ENCODE measurements around the gene YARS1.

The YARS1 gene

DNA sequence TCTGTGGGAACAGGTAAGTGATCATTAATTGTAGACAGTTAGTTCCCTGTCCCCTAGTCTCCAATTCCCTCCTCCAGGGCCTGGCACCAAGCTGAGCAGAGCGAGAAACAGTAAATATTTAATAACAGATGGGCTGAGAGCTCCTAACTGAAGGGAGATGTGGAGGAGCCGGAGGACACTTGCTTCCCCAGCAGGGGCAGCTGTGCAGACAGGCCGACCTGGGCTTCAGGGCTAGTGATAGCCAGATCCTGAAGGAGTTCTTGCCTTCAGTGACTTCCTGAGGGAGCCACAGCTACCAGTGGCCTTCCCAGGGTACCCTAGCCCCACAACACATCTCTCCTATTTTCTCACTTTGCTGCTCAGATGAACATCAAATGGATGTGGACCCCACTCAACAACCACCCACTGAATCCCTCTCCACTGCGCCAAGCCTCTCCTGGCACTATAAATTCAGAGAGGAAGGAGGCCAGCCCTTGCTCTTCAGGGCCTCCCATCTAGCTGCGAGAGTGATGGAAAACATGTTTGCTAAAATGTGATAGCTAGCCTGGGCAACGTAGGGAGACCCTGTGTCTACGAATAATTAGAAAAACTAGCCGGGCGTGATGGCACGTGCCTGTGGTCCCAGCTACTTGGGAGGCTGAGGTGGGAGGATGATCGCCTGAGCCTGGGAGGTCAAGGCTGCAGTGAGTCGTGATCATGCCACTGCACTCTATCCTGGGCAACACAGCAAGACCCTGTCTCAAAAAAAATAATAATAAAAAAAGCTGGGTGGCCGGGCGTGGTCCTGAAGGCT, 87.7 kb downstream of the YARS1 start:
- no peaks in the 10 kb centered on the region for H3K36me3 ChIP-seq
- peaks cover 13% of the 10 kb centered on the region for H3K27me3 ChIP-seq
- H3K4me1 ChIP-seq (ENCODE audit: control insufficient read depth in 1 of 2, insufficient read depth in 1 of 2, low read depth in 1 of 2, low read length in 1 of 2): no peaks in the 10 kb centered on the region
- H3K9me3 ChIP-seq: no peaks in the 10 kb centered on the region
- no peak overlapping the region for H3K4me3 ChIP-seq (ENCODE audit: low read depth in 1 of 2, low read length in 1 of 2)
- TF ChIP-seq, protein P1, sequence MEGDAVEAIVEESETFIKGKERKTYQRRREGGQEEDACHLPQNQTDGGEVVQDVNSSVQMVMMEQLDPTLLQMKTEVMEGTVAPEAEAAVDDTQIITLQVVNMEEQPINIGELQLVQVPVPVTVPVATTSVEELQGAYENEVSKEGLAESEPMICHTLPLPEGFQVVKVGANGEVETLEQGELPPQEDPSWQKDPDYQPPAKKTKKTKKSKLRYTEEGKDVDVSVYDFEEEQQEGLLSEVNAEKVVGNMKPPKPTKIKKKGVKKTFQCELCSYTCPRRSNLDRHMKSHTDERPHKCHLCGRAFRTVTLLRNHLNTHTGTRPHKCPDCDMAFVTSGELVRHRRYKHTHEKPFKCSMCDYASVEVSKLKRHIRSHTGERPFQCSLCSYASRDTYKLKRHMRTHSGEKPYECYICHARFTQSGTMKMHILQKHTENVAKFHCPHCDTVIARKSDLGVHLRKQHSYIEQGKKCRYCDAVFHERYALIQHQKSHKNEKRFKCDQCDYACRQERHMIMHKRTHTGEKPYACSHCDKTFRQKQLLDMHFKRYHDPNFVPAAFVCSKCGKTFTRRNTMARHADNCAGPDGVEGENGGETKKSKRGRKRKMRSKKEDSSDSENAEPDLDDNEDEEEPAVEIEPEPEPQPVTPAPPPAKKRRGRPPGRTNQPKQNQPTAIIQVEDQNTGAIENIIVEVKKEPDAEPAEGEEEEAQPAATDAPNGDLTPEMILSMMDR (IDR thresholded peaks at IDR 0.05): no peak
- no peak overlapping the region for H3K27ac ChIP-seq

DNA sequence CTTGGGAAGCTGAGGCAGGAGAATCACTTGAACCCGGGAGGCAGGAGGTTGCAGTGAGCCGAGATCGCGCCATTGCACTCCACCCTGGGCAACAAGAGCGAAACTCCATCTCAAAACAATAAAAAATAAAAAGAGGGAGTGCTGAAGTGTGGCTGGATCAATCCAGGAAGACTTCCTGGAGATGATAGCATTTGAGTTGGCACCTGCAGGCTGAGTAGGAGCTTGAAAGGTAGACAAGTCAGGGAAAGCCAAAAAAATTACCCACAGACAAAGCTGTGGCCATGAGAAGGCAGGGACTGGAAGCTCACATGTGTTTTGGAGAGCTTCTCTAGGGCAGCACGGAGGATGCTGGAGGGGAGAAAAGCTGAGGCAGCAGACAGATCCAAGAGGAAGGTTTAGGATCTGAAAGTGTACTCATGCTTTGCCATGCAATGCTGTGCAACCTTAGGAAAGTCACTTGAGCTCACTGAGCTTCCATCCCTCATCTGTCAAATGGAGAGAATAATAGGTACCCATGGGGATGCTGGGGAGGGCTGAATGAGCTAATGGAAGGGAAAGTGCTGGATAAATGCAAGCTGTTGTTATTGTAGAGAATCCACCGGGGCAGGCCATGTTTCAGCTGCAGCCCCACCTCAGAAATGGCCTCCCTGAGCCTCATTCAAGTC, 88.6 kb downstream of the YARS1 start:
- Histone ChIP-seq H3K27me3 (peaks cover 14% of the 10 kb centered on the region), H3K36me3 (no peaks in the 10 kb centered on the region)

DNA sequence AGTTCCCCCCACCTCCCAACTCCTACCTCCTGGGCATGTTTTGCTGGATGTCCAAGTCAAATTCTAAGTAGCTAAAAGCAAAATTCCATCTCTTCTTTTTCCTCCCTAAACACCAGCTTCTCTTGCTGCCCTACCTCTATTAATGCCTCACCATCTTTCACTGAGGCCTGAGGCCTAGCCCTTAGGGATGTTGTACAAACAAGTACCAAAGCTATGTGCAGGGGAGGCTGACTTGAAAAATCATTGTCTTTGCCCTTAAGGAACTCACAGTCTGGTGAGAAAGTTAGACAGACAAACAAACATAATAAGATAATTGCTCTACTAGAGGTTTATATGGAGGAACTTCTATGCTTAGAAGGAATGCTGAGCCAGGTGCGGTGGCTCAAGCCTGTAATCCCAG, 89.3 kb downstream of the YARS1 start:
- no peak overlapping the region for H3K4me3 ChIP-seq (ENCODE audit: low read depth in 1 of 2, low read length in 1 of 2)
- TF ChIP-seq, protein P1 (IDR thresholded peaks at IDR 0.05): no peak
- H3K9me3 ChIP-seq: no peaks in the 10 kb centered on the region
- H3K27ac ChIP-seq: no peak overlapping the region
- peaks cover 14% of the 10 kb centered on the region for H3K27me3 ChIP-seq
- H3K36me3 ChIP-seq: no peaks in the 10 kb centered on the region
- no peaks in the 10 kb centered on the region for H3K4me1 ChIP-seq (ENCODE audit: control insufficient read depth in 1 of 2, insufficient read depth in 1 of 2, low read depth in 1 of 2, low read length in 1 of 2)

More for the DNA sequence above, 88.6 kb downstream of the YARS1 start:
- no peaks in the 10 kb centered on the region for H3K9me3 ChIP-seq
- H3K4me3 ChIP-seq (ENCODE audit: low read depth in 1 of 2, low read length in 1 of 2): no peak overlapping the region
- H3K4me1 ChIP-seq (ENCODE audit: control insufficient read depth in 1 of 2, insufficient read depth in 1 of 2, low read depth in 1 of 2, low read length in 1 of 2): no peaks in the 10 kb centered on the region
- TF ChIP-seq, protein P1 (IDR thresholded peaks at IDR 0.05): no peak
- no peak overlapping the region for H3K27ac ChIP-seq

DNA sequence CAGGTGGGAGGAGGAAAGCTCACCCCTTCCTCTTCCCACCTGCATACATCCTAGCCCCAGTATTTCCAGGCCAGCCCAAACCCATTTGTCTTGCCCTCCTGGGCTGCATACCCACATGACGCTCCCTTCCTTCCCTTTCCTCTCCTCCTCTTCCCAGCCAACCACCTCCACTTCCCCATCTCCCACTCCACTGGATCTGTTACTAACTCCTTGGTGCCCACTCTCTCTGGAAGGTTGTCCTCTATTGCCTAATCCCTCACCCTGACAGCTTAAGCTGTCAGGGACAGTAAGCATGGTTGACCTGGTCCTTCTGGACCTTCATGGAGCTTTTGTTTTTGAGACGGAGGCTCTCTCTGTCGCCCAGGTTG, 91.6 kb downstream of the YARS1 start:
- H3K4me3 ChIP-seq (ENCODE audit: low read depth in 1 of 2, low read length in 1 of 2): no peak overlapping the region

More for the DNA sequence above, 91.6 kb downstream of the YARS1 start:
- H3K27ac ChIP-seq: no peak overlapping the region
- no peaks in the 10 kb centered on the region for H3K9me3 ChIP-seq
- H3K36me3 ChIP-seq: no peaks in the 10 kb centered on the region
- TF ChIP-seq, protein P1 (IDR thresholded peaks at IDR 0.05): no peak
- H3K27me3 ChIP-seq: peaks cover 14% of the 10 kb centered on the region
- no peaks in the 10 kb centered on the region for H3K4me1 ChIP-seq (ENCODE audit: control insufficient read depth in 1 of 2, insufficient read depth in 1 of 2, low read depth in 1 of 2, low read length in 1 of 2)
